Stimulated activated CD4-positive, alpha-beta T cell treated with anti-CD3 and anti-CD28 coated beads, Interleukin-2, amount 100 ng/mL, for 48 hours (primary cell): Measurements from ENCODE around the gene SSMEM1.
"Not testable (repeated sequence)": the region's sequence is repeated elsewhere in the genome, so short reads cannot be mapped to it uniquely, and the experiment has no call there.

Experiments
- DNase-seq, 2 donors: peaks; one replicate each; pipeline ENCODE4 v3.0.0-alpha.2; 2020

Gene SSMEM1

GRCh38 chr7:130207642-130208041, at the start of gene SSMEM1:
Gene SSMEM1 (plus strand): TSS chr7:130207860. CDS start chr7:130207911, 51 bp downstream.
- no peak for DNase-seq

GRCh38 chr7:130160023-130160422, 47.6 kb upstream of the SSMEM1 start:
- DNase-seq, result no peak

DNA sequence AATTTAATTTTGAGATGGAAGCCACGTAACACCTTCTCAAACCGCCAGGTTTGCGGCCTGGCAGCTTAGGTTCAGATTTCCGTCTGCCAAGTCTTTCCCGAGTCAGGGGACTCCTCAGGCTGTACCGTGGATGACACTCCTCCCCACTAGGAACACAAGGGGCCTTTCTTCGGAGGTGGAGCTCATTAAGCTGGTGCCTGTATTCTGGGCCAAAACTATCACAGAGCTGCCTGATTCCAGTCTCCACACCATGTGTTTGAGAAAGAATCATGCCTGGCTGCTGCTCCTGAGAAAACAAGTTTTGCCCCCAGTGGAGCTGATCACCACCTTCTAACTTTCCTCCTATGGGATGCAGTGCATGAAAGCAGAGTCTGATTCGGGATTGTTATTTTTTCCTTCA, 47.2 kb upstream of the SSMEM1 start:
- no peak for DNase-seq

DNA sequence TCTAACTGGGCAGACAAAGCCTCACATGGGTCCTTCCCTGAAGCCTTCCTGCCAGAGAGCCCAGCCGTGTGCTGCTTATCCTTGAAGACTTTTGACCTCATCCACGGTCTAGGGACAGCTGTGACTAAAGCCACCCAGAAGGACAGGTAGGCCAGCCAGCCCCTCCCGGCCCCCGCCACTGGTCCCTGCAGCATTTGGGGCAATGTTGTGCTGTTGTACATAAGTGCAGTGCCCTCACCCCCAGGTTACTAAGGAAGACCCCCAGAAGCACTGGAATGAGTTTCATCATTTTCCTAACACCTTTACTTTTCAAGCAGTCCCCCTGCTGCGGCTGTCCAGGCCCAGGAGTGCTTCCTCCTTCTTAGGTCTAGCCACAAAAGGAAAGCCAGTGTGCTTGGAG, 45.5 kb upstream of the SSMEM1 start:
- DNase-seq, result no peak

GRCh38 chr7:130174237-130174959, 33.3 kb upstream of the SSMEM1 start:
- DNase-seq, result no peak

GRCh38 chr7:130178251-130178650, 29.4 kb upstream of the SSMEM1 start:
- DNase-seq, result no peak

DNA sequence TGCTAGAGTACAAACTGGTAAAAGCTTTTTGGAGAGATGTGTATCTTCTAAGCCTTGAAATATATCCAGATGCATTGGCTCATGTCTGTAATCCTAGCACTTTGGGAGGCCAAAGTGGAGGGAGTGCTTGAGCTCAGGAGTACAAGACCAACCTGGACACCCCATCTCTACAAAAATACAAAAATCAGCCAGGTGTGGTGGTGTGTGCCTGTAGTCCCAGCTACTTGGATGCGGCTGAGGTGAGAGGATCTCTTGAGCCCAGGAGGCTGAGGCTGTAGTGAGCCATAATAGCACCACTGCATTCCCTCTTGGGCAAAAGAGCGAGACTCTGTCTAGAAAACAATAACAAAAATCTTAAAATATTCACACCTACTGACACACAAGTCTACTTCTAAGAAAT, 28.0 kb upstream of the SSMEM1 start:
- DNase-seq, result no peak

DNA sequence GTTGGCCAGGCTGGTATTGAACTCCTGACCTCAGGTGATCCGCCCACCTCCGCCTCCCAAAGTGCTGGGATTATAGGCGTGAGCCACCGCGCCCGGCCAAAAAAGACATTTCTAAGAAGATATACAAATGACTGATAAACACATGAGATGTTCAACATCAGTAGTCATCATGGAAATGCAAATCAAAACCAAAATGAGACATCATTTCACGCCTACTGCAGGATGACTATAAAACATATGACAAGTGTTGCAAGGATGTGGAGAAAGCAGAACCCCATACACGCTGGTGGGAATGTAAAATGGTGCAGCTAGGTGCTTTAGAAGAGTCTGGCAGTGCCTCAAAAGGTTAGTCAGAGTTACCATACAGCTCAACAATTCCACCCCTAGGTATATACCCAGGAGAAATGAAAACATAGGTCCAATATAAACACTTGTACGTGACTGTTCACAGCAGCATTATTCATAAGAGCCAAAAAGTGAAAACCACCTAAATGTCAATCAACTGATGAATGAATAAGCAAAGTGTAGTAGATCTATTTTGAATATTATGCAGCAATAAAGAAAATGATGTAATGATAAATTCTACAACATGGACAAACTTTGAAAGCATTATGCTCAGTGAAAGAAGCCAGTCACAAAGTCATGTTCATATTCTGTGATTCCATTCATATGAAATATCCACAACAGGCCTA, 26.9 kb upstream of the SSMEM1 start:
- peak; percentile 30 to 42 for DNase-seq

GRCh38 chr7:130181263-130181605, 26.4 kb upstream of the SSMEM1 start:
- no peak for DNase-seq

- no peak for DNase-seq
Observed at GRCh38 chr7:130182990-130183389, 24.7 kb upstream of the SSMEM1 start.

DNA sequence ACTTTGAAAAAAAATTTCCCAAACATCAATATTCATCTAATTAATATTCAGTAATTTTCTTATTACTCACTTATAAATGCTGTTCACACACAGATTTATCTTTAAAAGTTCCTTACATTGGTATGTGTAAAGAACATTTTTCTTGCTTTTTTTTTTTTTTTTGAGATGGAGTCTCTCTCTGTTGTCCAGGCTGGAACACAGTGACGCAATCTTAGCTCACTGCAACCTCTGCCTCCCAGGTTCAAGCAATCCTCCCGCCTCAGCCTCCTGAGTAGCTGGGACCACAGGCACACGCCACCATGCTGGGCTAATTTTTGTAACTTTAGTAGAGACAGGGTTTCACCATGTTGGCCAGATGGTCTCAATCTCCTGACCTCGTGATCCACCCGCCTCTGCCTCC, 23.3 kb upstream of the SSMEM1 start:
- DNase-seq, result not testable (repeated sequence)

GRCh38 chr7:130187360-130187759, 20.3 kb upstream of the SSMEM1 start:
- no peak for DNase-seq

DNA sequence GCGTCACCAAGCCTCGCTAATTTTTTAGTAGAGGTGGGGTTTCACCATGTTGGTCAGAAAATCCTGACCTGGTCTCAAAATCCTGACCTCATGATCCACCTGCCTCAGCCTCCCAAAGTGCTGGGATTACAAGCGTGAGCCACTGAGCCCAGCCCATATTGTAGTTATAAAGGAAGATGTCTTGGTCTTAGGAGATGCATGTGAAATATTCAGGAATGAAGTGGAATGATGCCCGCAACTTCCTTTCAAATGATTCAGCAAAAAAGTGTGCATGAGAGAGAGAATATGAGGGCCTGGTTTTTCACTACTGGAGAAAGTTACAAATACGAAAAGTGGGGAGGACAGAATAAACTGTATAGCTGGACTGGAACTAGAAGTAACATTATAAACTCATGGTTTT, 18.3 kb upstream of the SSMEM1 start:
- DNase-seq, result no peak

- DNase-seq, result no peak
Observed at GRCh38 chr7:130191791-130192190, 15.9 kb upstream of the SSMEM1 start.

- no peak for DNase-seq
Observed at GRCh38 chr7:130195396-130195795, 12.3 kb upstream of the SSMEM1 start.

DNA sequence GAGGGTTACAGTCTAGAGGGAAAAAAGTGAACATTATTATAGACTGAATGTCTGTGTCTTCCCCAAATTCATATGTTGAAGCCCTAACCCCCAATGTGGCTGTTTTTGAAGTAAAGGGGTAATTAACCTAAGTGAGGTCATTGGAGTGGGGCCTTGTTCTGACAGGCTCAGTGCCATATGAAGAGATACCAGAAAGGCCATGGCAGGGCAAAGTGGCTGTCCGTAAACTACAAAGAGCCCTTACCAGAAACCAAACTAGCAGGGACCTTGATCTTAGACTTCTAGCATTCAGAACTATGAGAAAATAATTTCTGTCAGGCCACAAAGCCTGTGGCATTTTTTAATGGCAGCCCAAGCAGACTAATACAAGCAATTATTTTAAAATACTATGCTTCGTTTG, 11.2 kb upstream of the SSMEM1 start:
- DNase-seq, result no peak

- no peak for DNase-seq
Observed at GRCh38 chr7:130197094-130197493, 10.6 kb upstream of the SSMEM1 start.

DNA sequence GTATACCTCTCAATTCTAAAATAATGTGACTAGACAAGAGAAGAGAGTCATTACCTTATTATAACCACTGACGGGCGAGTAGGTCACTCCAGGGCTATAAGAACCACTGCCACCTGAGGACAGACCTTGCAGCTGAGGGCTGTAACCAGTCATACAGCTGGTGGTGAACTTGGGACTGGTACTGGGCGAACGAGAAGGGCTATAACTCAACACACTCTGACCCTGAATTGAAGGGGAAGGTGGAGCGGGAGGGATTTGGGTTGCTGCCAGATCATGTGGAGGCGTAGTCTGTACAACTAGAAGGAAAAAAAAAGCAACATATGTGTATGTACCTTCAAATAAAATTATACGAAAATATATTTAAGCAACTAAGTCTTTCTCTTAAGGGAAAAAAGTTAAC, 5.9 kb upstream of the SSMEM1 start:
- DNase-seq, result no peak

DNA sequence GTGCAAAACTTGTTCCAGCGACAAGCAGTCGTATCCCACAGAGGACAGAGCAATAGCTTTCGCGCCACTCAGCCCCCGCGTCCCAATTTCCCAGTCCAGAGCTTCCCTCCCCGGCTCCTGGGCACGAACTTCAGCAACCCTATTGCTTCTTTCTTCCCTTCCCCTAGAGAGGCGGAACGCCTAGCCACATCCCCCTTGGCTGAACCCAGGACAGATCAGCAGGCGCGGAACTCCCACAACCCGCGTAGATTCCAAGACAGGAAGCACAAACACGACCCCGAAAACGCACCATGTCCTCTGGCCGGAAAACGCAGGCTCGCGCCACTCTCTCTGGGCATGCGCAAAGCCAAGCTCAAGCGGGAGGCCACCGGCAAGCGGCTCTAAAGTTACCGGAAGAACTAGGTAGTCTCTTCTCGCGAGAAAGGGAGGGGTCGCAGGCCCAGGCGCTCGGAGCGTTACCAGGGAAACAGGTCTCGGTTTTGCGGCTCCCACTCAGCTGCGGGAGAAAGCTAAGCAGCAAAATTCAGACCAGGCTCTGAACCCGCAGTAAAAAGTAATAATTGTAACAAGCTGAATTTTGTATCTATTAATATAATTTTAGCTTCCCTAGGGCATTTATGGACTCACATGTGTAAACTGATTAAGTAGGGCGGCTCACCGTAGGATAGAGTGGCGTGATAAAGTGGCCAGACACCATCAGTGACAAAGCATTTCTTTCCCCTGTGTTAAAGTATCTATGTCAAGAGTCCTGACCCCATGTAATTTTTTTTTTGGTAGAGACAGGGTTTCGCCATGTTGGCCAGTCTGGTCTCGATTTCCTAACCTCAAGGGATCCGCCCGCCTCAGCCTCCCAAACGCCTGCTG, 2.3 kb upstream of the SSMEM1 start, which contains the start of gene TMEM209:
Gene TMEM209, minus strand, starts transcription at position 323 of the 864 bp plus-strand sequence. Its CDS starts 31 bp downstream, at position 292.
- peak; percentile 93 to 94 for DNase-seq

DNA sequence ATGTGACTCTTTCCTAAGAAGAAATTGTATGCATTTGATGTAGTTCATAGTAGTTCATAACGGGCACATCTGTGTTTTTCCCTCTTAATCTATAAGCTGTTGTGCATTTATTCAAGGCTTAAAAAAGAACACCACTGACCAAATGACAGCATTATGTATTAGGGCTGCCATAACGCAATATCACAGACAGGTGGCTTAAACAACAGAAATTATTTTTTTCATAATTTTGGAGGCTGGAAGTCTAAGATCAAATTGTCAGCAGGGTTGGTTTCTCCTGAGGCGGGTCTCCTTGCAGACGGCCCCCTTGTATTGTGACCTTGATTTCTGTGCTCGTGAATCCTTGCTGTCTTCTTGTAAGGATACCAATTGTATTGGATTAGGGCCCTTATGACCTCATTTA, 627 bp upstream of the SSMEM1 start:
- DNase-seq, result no peak

DNA sequence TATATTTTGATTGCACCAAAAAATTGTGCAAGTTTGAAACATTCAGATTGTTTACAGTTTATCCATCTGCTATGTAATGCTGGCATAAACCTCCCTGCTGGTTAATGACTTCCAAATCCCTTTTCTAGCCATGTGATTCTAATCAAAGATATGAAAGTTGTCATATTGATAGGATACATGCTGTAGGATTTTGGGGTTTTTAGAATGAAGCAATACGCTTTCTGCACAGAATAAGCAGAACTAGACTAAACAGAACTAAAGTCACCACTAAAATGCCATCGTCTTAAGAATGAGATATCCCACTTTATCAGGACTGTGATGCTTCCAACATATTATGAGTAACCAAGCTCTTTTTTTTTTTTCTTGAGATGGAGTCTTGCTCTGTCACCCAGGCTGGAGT, 856 bp downstream of the SSMEM1 start:
- DNase-seq, result no peak

DNA sequence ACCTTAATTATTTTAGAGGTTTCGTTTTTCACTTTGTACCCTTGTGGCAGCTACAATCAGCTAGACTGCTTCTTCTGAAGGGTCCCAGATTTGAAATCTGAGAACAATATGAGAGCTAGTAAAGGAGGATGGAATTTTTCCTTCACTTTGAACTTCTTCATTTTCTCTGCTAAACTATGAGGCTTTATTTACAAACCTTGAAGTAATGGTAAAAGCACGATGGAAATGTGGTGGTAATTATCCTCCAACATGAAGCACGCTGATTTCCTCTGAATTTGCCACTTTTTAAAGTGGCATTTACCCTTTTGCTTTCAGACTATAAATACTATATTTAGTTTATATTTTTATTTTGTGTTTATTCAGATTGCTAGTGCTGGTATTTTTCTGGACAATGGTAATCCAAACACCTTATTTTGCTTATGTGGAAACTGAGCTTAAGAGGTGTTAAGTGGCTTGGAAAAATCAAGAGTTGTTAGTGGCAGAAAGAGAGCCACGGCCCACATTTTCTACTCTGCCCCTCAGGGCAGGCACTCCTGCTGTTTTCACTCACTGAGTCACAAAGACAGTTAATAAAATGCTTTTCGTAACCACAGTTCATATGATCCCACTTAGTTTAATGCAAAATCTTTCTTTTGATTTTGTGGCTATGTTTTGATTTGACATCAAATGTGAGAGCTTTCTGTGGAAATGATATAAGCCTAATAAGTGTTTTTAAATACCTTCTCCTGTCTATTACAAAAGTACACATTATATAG, 2.7 kb downstream of the SSMEM1 start:
- DNase-seq, result no peak

DNA sequence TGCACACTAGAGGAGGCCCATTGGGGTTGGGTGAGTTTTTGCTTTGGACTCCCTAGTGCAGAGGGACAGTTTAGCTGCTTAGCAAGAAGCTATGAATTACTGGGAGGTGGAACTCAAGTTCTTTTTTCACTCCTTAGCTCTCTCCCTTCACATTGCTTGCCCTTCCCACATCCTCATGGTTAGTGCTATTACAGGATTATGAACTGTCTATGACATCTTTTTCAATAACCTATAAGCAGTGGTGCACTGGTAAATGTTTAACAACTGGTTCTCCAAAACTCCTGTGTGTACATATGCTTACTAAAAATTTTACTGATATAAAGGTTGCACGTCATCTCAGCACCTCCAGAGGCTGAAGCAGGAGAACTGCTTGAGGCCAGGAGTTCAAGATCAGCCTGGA, 6.2 kb downstream of the SSMEM1 start:
- DNase-seq, result no peak
